Stomach (tissue), 9 donors: ENCODE measurements around the gene SMTNL1. TPM values are rescaled to one million over a fixed set of nuclear protein-coding genes. Genes with fewer than 3 reads are reported as not detected.

Experiments used
- DNase-seq, 2 donors: peaks; one replicate each; pipeline versions ENCODE4 v3.0.0 to v3.0.0-alpha.2; 2013 to 2019
- H3K27ac ChIP-seq, 5 donors: fragments of 200-600 bp in 4 of 5; sonication (generic) in 4 of 5; one replicate each; pipeline ENCODE4 v1.5.1; 2013 to 2019; ENCODE audit warnings: mild to moderate bottlenecking in 1 of 5, moderate library complexity in 1 of 5
- H3K27me3 ChIP-seq, 3 donors: fragments of 200-600 bp; sonication (generic); one replicate each; pipeline ENCODE4 v1.5.1; 2017 to 2019; ENCODE audit warnings: mixed run types in 1 of 3
- H3K36me3 ChIP-seq, 4 donors: fragments of 200-600 bp; sonication (generic); 1 replicate in 3 of 4; 2 replicates in 1 of 4; pipeline ENCODE4 v1.5.1; 2016 to 2019
- H3K4me1 ChIP-seq, 4 donors: fragments of 200-600 bp; sonication (generic); one replicate each; pipeline ENCODE4 v1.5.1; 2016 to 2019
- H3K4me3 ChIP-seq, 4 donors: fragments of 200-600 bp; sonication (generic) in 3 of 4; one replicate each; pipeline ENCODE4 v1.5.1; 2016 to 2019; ENCODE audit warnings: mild to moderate bottlenecking in 1 of 4
- H3K9me3 ChIP-seq, 4 donors: fragments of 200-600 bp; sonication (generic); one replicate each; pipeline ENCODE4 v1.5.1; 2016 to 2019
- EP300 ChIP-seq: sonication (generic); formaldehyde crosslinking; IDR thresholded peaks from one replicate; pipeline ENCODE4 v1.6.1; 2017; ENCODE audit warnings: antibody characterized with exemption
- POLR2A ChIP-seq, 4 donors: fragments of 450-650 bp; IDR thresholded peaks; one replicate each; pipeline ENCODE4 v1.6.1; 2016; ENCODE audit warnings: antibody characterized with exemption in 4 of 4, control low read depth in 2 of 4, mild to moderate bottlenecking in 1 of 4, moderate library complexity in 1 of 4
- POLR2AphosphoS5 ChIP-seq, 3 donors: sonication (generic); formaldehyde crosslinking; IDR thresholded peaks; one replicate each; pipeline ENCODE4 v1.6.1; 2016; ENCODE audit warnings: antibody characterized with exemption in 3 of 3
- WGBS, 5 donors: extraction: QIAGEN DNeasy Blood & Tissue Kit in 3 of 5; methylation state at CpG; one replicate each; pipeline versions ENCODE4 v1.1.5 to v1.1.7; 2013 to 2018; 5-methylcytosine and 5-hydroxymethylcytosine counted together
- intact Hi-C: fragments of 100-400 bp; cut with DNase I; formaldehyde crosslinking; loops from one replicate; pipeline ENCODE4 v1.15.1; 2023; ENCODE audit warnings: low total_unique reads
- polyA plus RNA-seq, 3 donors: library from polyadenylated mRNA; stranded (reverse); fragments of 200-250 nt; gene quantifications; one replicate each; pipeline ENCODE4 v1.2.3, GENCODE V29; 2013
- total RNA-seq, 5 donors: library from RNA; depleted of rRNA; stranded (reverse); fragments of >200 nt; gene quantifications; one replicate each; pipeline versions ENCODE4 v1.1.0 to v1.2.3, GENCODE V29; 2014 to 2016
- TF ChIP-seq, protein P1 (sequence below), 7 experiments: fragments of 450-650 bp in 4 of 7; fragments of 200-600 bp in 3 of 7; sonication (generic) in 3 of 7; IDR thresholded peaks; one replicate each; pipeline ENCODE4 v1.5.1; 2016 to 2019; ENCODE audit warnings: antibody characterized with exemption in 7 of 7, control low read depth in 2 of 7, mild to moderate bottlenecking in 1 of 7
- donor health status: healthy with polysubstance abuse.
- donor health status: Bipolar disorder and iron deficiency.
- donor health status: healthy.

SMTNL1 gene
- total and polyA plus RNA-seq, 8 donors, result not detected

DNA sequence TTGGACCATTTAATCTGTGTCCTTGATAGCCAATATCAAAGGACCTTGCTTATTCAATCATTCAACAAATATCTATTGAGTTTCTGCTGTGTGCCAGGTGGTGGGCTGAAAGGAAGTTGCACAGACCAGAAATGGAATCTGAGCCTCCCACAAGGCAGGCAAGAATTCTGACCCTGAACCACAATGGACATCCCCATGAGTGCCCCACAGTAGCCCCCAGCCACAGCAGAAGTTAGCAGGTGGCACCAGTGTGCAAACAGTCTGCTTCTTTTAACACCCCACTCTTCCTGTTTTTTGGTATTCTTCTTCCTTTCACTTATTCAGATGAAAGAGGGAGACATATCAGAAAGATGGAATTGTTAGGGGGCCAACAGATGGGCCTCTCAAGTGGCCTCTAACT is 47.9 kb downstream of the SMTNL1 start:
- Histone ChIP-seq H3K27me3 (no peaks in the 10 kb centered on the region), H3K4me1 (no peaks in the 10 kb centered on the region), H3K36me3 (no peaks in the 10 kb centered on the region), H3K4me3 (no peak overlapping the region), H3K9me3 (no peaks in the 10 kb centered on the region), H3K27ac (no peak overlapping the region)
- DNase-seq, result no peak
- intact Hi-C loops, result no loop called here
- TF ChIP-seq POLR2AphosphoS5 (IDR thresholded peaks at IDR 0.05) (no peak), EP300 (no peak), POLR2A (IDR thresholded peaks at IDR 0.05) (no peak)
- TF ChIP-seq, protein P1, sequence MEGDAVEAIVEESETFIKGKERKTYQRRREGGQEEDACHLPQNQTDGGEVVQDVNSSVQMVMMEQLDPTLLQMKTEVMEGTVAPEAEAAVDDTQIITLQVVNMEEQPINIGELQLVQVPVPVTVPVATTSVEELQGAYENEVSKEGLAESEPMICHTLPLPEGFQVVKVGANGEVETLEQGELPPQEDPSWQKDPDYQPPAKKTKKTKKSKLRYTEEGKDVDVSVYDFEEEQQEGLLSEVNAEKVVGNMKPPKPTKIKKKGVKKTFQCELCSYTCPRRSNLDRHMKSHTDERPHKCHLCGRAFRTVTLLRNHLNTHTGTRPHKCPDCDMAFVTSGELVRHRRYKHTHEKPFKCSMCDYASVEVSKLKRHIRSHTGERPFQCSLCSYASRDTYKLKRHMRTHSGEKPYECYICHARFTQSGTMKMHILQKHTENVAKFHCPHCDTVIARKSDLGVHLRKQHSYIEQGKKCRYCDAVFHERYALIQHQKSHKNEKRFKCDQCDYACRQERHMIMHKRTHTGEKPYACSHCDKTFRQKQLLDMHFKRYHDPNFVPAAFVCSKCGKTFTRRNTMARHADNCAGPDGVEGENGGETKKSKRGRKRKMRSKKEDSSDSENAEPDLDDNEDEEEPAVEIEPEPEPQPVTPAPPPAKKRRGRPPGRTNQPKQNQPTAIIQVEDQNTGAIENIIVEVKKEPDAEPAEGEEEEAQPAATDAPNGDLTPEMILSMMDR (IDR thresholded peaks at IDR 0.05), result no peak

GRCh38 chr11:57586711-57587245 is 49.4 kb downstream of the SMTNL1 start:
- intact Hi-C loops, result no loop called here

GRCh38 chr11:57588046-57588710 is 50.8 kb downstream of the SMTNL1 start:
- Histone ChIP-seq H3K9me3 (no peaks in the 10 kb centered on the region), H3K27ac (no peak overlapping the region), H3K4me1 (no peaks in the 10 kb centered on the region), H3K4me3 (no peak overlapping the region), H3K27me3 (no peaks in the 10 kb centered on the region), H3K36me3 (no peaks in the 10 kb centered on the region)
- DNase-seq, result no peak
- 86 to 92% (median 89%) methylated on average over 3 of the region's 3 CpGs for WGBS, 5 donors
- TF ChIP-seq EP300, result no peak
- TF ChIP-seq POLR2A (IDR thresholded peaks at IDR 0.05), result no peak
- TF ChIP-seq, protein P1 (IDR thresholded peaks at IDR 0.05), result no peak
- TF ChIP-seq POLR2AphosphoS5 (IDR thresholded peaks at IDR 0.05), result no peak
- intact Hi-C loops, result no loop called here

More at GRCh38 chr11:57586711-57587245, 49.4 kb downstream of the SMTNL1 start:
- DNase-seq, result no peak
- Histone ChIP-seq H3K4me3 (no peak overlapping the region), H3K9me3 (no peaks in the 10 kb centered on the region), H3K27ac (no peak overlapping the region), H3K27me3 (no peaks in the 10 kb centered on the region), H3K36me3 (no peaks in the 10 kb centered on the region), H3K4me1 (no peaks in the 10 kb centered on the region)
- 44 to 50% (median 46%) methylated on average over 2 of the region's 2 CpGs for WGBS, 5 donors
- no peak for TF ChIP-seq EP300
- TF ChIP-seq, protein P1 (IDR thresholded peaks at IDR 0.05), result no peak
- TF ChIP-seq POLR2A (IDR thresholded peaks at IDR 0.05), result no peak
- no peak for TF ChIP-seq POLR2AphosphoS5 (IDR thresholded peaks at IDR 0.05)

- TF ChIP-seq POLR2AphosphoS5 (IDR thresholded peaks at IDR 0.05) (no peak), EP300 (no peak), POLR2A (IDR thresholded peaks at IDR 0.05) (no peak)
- TF ChIP-seq, protein P1 (IDR thresholded peaks at IDR 0.05), result no peak
- Histone ChIP-seq H3K9me3 (no peaks in the 10 kb centered on the region), H3K36me3 (peaks cover 0 to 10% (median 7%) of the 10 kb centered on the region in 4 donors), H3K4me3 (no peak overlapping the region), H3K27me3 (peaks cover 0 to 7% (median 0%) of the 10 kb centered on the region in 3 donors), H3K27ac (peak overlapping the region in 4 of 5 donors; percentile 90 to 92 (median 91)), H3K4me1 (peaks cover 0 to 36% (median 18%) of the 10 kb centered on the region in 4 donors)
- 38 to 59% (median 55%) methylated on average over 5 of the region's 5 CpGs for WGBS, 5 donors
- intact Hi-C loops, result no loop called here
- DNase-seq, result no peak
Measured at GRCh38 chr11:57596266-57596885, 59.0 kb downstream of the SMTNL1 start.
